DMS114 treated with DMSO at 0.1 percent for 48 hours (cell line): ENCODE measurements around the gene AMFR.

Experiments
- DNase-seq: peaks from one replicate; lab custom pipeline; 2025; ENCODE audit not compliant: unreplicated experiment; lab: John Stamatoyannopoulos, UW

The AMFR gene

GRCh38 chr16:56363781-56364565 lies 61.4 kb downstream of the AMFR start:
- DNase-seq, result no peak

GRCh38 chr16:56363181-56363716 lies 62.1 kb downstream of the AMFR start:
- no peak for DNase-seq

- DNase-seq, result no peak
These were observed 62.6 kb downstream of the AMFR start for GRCh38 chr16:56362706-56363105.

- no peak for DNase-seq
These were observed 63.2 kb downstream of the AMFR start for GRCh38 chr16:56362057-56362655.

- DNase-seq, result no peak
These were observed 65.0 kb downstream of the AMFR start for GRCh38 chr16:56360117-56361008.

- no peak for DNase-seq
These were observed 67.5 kb downstream of the AMFR start for GRCh38 chr16:56357765-56358322.

- DNase-seq, result no peak
These were observed 68.0 kb downstream of the AMFR start for GRCh38 chr16:56357241-56357764.

GRCh38 chr16:56356276-56357240 lies 68.8 kb downstream of the AMFR start:
- DNase-seq, result peak; percentile 93

- no peak for DNase-seq
These were observed 69.5 kb downstream of the AMFR start for GRCh38 chr16:56355786-56356275.

- no peak for DNase-seq
These were observed 70.1 kb downstream of the AMFR start for GRCh38 chr16:56355221-56355620.

- DNase-seq, result no peak
These were observed 70.6 kb downstream of the AMFR start for GRCh38 chr16:56354746-56355145.

- DNase-seq, result no peak
These were observed 71.3 kb downstream of the AMFR start for GRCh38 chr16:56354016-56354415.

GRCh38 chr16:56353054-56353921 lies 72.1 kb downstream of the AMFR start:
- DNase-seq, result no peak

- no peak for DNase-seq
These were observed 72.8 kb downstream of the AMFR start for GRCh38 chr16:56352351-56353053.

GRCh38 chr16:56351481-56351880 lies 73.9 kb downstream of the AMFR start:
- DNase-seq, result no peak

GRCh38 chr16:56350491-56351405 lies 74.6 kb downstream of the AMFR start:
- DNase-seq, result no peak

GRCh38 chr16:56349711-56350161 lies 75.6 kb downstream of the AMFR start:
- no peak for DNase-seq
